Measurements from ENCODE around the gene MEGF6. TPM values are rescaled to one million over a fixed set of nuclear protein-coding genes. Genes with fewer than 3 reads are reported as not detected.
A peak's percentile ranks its signal among the peaks of the same experiment; 100 is the strongest.

The MEGF6 gene
- total RNA-seq, 2 donors from 2014 or later, result 22.4 to 24.9 TPM

DNA sequence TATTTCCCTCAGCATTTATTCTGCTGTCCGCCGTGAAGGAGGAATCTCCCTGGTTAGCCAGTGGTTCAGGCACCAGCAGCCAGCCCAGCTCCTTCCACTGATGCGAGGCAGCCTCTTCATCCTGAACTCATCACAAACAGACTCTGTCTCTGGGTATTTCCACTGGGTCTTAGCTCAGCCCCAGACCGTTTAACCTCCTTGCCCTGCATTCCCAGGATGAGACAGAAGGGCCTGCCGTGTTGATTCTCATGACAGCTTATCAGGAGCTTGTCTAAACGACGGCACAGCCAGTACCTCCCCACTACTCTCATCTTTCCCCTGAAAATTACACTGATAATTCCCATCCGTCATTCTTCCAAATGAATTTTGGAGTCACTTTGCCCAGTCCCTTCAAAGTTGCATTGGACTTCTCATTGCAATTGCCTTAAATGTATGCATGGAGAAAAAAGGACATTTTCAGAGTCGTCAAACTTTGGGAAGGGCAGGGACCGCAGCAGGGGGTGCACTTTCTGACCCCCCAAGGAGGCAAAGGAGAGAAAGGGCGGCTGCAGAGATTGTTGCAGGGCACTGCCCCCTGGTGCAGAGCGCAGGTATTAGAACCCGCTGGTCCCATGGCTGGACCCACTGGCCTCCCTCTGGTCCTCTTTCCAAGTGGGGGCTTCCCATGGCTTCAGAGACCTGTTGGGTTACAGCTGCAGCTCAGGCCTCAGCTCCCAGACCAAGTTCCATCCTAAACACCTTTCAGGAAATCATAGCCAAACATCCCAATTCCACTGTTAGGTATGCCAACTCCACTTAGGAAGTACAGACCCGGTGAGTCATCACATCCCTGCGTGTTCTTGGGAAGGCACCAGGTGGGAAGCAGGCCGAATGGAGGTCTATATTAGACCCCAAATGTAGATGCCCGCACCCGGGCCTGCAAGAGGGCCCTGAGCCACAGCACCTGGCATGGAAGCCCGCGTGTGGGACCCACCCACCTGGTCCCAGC lies 3.7 kb upstream of the MEGF6 start:
- Histone ChIP-seq H3K27ac (no peak overlapping the region), H3K9me3 (no peaks in the 10 kb centered on the region), H3K4me3 (no peak overlapping the region), H3K36me3 (replicated peaks in 1 of 2; ENCODE audit: insufficient read depth in 1 of 2, low read depth in 2 of 2) (no peaks in the 10 kb centered on the region), H3K4me1 (peaks cover 22% of the 10 kb centered on the region), H3K27me3 (peaks cover 0 to 6% of the 10 kb centered on the region in 2 donors)
- ATAC-seq (no peak), DNase-seq (peak in 1 of 4 donors; percentile 28)
- TF ChIP-seq, protein P1, sequence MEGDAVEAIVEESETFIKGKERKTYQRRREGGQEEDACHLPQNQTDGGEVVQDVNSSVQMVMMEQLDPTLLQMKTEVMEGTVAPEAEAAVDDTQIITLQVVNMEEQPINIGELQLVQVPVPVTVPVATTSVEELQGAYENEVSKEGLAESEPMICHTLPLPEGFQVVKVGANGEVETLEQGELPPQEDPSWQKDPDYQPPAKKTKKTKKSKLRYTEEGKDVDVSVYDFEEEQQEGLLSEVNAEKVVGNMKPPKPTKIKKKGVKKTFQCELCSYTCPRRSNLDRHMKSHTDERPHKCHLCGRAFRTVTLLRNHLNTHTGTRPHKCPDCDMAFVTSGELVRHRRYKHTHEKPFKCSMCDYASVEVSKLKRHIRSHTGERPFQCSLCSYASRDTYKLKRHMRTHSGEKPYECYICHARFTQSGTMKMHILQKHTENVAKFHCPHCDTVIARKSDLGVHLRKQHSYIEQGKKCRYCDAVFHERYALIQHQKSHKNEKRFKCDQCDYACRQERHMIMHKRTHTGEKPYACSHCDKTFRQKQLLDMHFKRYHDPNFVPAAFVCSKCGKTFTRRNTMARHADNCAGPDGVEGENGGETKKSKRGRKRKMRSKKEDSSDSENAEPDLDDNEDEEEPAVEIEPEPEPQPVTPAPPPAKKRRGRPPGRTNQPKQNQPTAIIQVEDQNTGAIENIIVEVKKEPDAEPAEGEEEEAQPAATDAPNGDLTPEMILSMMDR (IDR thresholded peaks at IDR 0.05), result peak; percentile 9 to 43 (median 32)
- TF ChIP-seq POLR2A (IDR thresholded peaks at IDR 0.05), result no peak
- intact Hi-C loops (cut with DNase I), result loop anchor here (2.0 to 5.0 kb wide), 2 partner anchors 122 to 163 kb away; partner anchors contain the start of gene ARHGEF16
- WGBS, 2 donors, result 46 to 47% methylated on average over 20 of the region's 20 CpGs

DNA sequence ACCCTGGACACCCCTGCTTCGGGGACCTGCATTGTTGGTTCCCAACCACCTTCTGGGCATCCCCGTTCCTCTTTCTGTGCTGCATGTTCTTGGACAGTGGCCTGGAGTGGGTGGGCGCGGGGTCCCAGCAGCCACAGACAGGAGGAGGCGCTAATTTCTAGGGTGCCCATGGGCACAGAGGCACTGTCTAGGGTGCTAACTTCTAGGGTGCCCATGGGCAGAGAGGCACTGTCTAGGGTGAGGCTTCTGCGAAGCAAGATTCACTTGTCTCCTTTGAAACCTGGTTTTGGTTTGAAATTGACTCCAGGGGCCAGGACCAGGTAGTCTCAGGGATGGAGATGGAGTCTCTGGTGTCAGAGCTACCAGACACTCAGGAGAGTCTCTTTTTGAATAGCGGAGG lies 815 bp upstream of the MEGF6 start:
- no peaks in the 10 kb centered on the region for H3K36me3 ChIP-seq (replicated peaks in 1 of 2; ENCODE audit: insufficient read depth in 1 of 2, low read depth in 2 of 2)
- DNase-seq, result no peak
- no peak overlapping the region for H3K27ac ChIP-seq
- peaks cover 0 to 11% of the 10 kb centered on the region in 2 donors for H3K27me3 ChIP-seq
- H3K9me3 ChIP-seq, result no peaks in the 10 kb centered on the region
- peaks cover 19% of the 10 kb centered on the region for H3K4me1 ChIP-seq
- no peak for ATAC-seq
- TF ChIP-seq, protein P1 (IDR thresholded peaks at IDR 0.05), result no peak
- no peak for TF ChIP-seq POLR2A (IDR thresholded peaks at IDR 0.05)
- no peak overlapping the region for H3K4me3 ChIP-seq
- intact Hi-C loops (cut with DNase I), result no loop called here
- WGBS, 2 donors, result 64 to 78% methylated on average over 2 to 7 of the region's 7 CpGs

DNA sequence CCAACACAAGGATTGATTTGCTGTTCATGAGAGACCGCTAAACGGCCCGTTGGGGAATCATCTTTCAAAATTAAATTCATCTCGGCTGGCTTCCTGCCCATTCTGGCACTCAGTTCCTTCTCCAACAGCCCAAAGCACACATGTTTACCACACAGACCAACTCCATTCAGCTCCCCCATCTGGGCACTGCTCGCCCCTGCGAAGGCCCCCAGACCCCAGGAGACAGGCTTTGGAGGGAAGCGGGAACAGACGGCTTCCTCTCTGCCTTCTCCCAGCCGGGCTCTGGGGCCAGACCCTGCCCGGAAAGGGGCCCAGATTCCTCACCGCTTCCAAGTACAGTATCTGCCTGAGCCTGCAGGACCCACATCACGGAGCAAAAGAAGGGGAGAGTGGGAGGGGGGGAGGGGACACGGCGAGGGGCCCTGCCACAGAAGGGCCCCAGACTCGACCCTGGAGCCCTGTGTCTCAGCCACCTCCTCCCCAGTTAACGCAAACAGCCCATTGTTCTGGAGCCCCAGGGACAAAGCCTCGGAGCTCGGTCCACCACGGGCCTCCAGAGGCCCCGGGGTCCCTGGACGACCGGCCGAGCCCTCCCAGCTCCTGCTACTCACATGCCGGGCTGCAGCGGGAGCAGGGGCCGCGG lies 660 bp downstream of the MEGF6 start:
- Histone ChIP-seq H3K4me3 (no peak overlapping the region), H3K27ac (no peak overlapping the region), H3K9me3 (no peaks in the 10 kb centered on the region), H3K36me3 (replicated peaks in 1 of 2; ENCODE audit: insufficient read depth in 1 of 2, low read depth in 2 of 2) (no peaks in the 10 kb centered on the region), H3K4me1 (peaks cover 19% of the 10 kb centered on the region), H3K27me3 (peaks cover 0 to 11% of the 10 kb centered on the region in 2 donors)
- WGBS, 2 donors, result 4 to 12% methylated on average over 8 to 27 of the region's 27 CpGs
- intact Hi-C loops (cut with DNase I), result no loop called here
- TF ChIP-seq POLR2A (IDR thresholded peaks at IDR 0.05), result no peak
- TF ChIP-seq, protein P1 (IDR thresholded peaks at IDR 0.05), result no peak
- no peak for DNase-seq
- no peak for ATAC-seq

DNA sequence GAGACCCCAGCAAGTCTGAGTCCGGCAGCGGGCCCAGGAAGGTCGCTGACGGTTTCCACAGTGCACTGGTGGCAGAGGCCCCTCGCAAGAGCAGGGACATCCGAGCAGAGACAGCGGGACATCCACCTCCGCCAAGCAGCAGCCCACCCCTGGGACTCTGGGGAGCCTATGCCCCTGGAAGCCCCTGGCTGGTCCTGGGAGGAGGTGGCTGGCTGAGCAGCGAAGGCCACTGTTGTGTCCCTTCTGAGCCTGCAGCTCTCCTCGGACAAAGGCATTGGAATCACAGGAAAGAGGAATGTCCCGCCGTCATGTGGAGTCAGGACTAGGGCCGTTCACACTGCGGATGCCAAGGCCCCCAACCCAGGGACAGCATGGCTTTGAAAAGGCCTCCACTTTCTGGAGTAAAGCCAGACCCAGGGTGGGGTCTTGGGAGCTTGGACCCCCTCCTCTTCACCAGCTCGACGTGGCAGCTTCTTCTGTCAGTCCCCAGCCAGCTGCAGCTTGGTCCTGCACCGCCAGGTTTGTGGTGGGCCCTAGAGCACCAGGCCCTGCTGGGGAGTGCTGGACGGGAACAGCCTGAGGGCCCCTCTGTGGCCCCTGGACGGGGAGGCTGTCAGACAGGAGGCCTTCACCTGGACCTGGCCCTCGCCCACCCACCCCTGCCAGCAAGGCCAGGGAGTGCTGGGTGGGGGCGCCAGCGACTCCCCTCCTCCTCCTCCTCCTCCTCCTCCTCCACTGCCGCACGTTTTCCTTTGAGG lies 1.4 kb downstream of the MEGF6 start:
- ATAC-seq (no peak), DNase-seq (no peak)
- no peaks in the 10 kb centered on the region for H3K36me3 ChIP-seq (replicated peaks in 1 of 2; ENCODE audit: insufficient read depth in 1 of 2, low read depth in 2 of 2)
- H3K9me3 ChIP-seq, result no peaks in the 10 kb centered on the region
- 26 to 55% methylated on average over 6 to 23 of the region's 24 CpGs for WGBS, 2 donors
- no peak overlapping the region for H3K4me3 ChIP-seq
- peaks cover 0 to 11% of the 10 kb centered on the region in 2 donors for H3K27me3 ChIP-seq
- TF ChIP-seq, protein P1 (IDR thresholded peaks at IDR 0.05), result no peak
- no peak for TF ChIP-seq POLR2A (IDR thresholded peaks at IDR 0.05)
- H3K4me1 ChIP-seq, result peaks cover 19% of the 10 kb centered on the region
- H3K27ac ChIP-seq, result no peak overlapping the region
- intact Hi-C loops (cut with DNase I), result no loop called here

Data from body of pancreas (tissue), 4 donors.